SU-DHL-6 (cell line): ENCODE results near the gene WIF1.

Experiments
- H2AFZ ChIP-seq: fragments of 200-600 bp; sonication (generic); 2 replicates; pipeline ENCODE4 v1.6.1; 2014; ENCODE audit warnings: low read depth, mild to moderate bottlenecking, moderate library complexity, mixed read lengths, antibody characterized with exemption, low read length; ENCODE audit not compliant: severe bottlenecking
- H3F3A ChIP-seq: fragments of 200-600 bp; shearing (Covaris generic); 2 replicates; pipeline ENCODE4 v1.6.0; 2016; ENCODE audit warnings: antibody characterized with exemption, mild to moderate bottlenecking; ENCODE audit not compliant: insufficient read depth
- H3K27ac ChIP-seq: fragments of 200-600 bp; sonication (generic); 2 replicates; pipeline ENCODE4 v1.5.1; 2016; ENCODE audit warnings: low read depth, mild to moderate bottlenecking, low read length, moderate library complexity, mixed read lengths
- H3K27me3 ChIP-seq: fragments of 200-600 bp; sonication (generic), shearing (Covaris generic); 2 replicates; pipeline ENCODE4 v1.6.0; 2014; ENCODE audit warnings: mild to moderate bottlenecking, low read length
- H3K36me3 ChIP-seq: fragments of 200-600 bp; sonication (generic); 2 replicates; pipeline ENCODE4 v1.6.1; 2014; ENCODE audit warnings: mild to moderate bottlenecking, low read length, mixed read lengths
- H3K4me2 ChIP-seq: fragments of 300-600, 200-600 bp; shearing (Covaris generic), sonication (generic); 2 replicates; pipeline ENCODE4 v1.6.0; 2014; ENCODE audit warnings: low read length, low read depth, mild to moderate bottlenecking; ENCODE audit not compliant: poor library complexity, severe bottlenecking
- H3K4me3 ChIP-seq: fragments of 200-600 bp; sonication (generic); 2 replicates; pipeline ENCODE4 v1.5.1; 2014; ENCODE audit warnings: antibody characterized with exemption, low read length, mild to moderate bottlenecking, mixed read lengths; ENCODE audit not compliant: insufficient read depth, poor library complexity, severe bottlenecking
- H3K79me2 ChIP-seq: fragments of 200-600 bp; sonication (generic); 2 replicates; pipeline ENCODE4 v1.6.1; 2014; ENCODE audit warnings: mild to moderate bottlenecking, low read length, moderate library complexity; ENCODE audit not compliant: insufficient read depth
- H3K9ac ChIP-seq: fragments of 200-600 bp; sonication (generic); 2 replicates; pipeline ENCODE4 v1.7.0; 2014; ENCODE audit warnings: mild to moderate bottlenecking, low read length
- H3K9me2 ChIP-seq: fragments of 200-600 bp; sonication (generic); replicated peaks from 2 replicates; pipeline ENCODE4 v1.6.1; 2014; ENCODE audit warnings: low read length; ENCODE audit not compliant: insufficient read depth
- H3K9me3 ChIP-seq: fragments of 200-600 bp; sonication (generic); 2 replicates; pipeline ENCODE4 v1.6.1; 2014; ENCODE audit warnings: low read length, mixed read lengths; ENCODE audit not compliant: insufficient read depth
- H4K20me1 ChIP-seq: fragments of 200-600 bp; sonication (generic); 2 replicates; pipeline ENCODE4 v1.6.1; 2014; ENCODE audit warnings: low read depth, mild to moderate bottlenecking, antibody characterized with exemption, low read length, moderate library complexity, mixed read lengths
- CTCF ChIP-seq: fragments of 200-600 bp; sonication (generic); IDR thresholded peaks from one replicate; pipeline ENCODE4 v1.5.1; 2017; ENCODE audit warnings: antibody characterized with exemption, mild to moderate bottlenecking, low read length, moderate library complexity; ENCODE audit not compliant: insufficient read depth, poor library complexity, severe bottlenecking
- EZH2phosphoT487 ChIP-seq: fragments of 200-600 bp; sonication (generic), shearing (Covaris generic); conservative IDR thresholded peaks from 2 replicates; pipeline ENCODE4 v1.6.1; 2018; ENCODE audit warnings: mild to moderate bottlenecking, antibody characterized with exemption, low read length, moderate library complexity, mixed read lengths

Gene WIF1

GRCh38 chr12:65168681-65169319 is 47.7 kb upstream of the WIF1 start:
- H3K27ac ChIP-seq: peak overlapping the region; percentile 82
- no peaks in the 10 kb centered on the region for H3K9me3 ChIP-seq
- peaks cover 44% of the 10 kb centered on the region for H3K79me2 ChIP-seq

GRCh38 chr12:65164774-65165173 is 43.7 kb upstream of the WIF1 start:
- TF ChIP-seq CTCF (no peak), EZH2phosphoT487 (no peak)

More at GRCh38 chr12:65168681-65169319, 47.7 kb upstream of the WIF1 start:
- H3K36me3 ChIP-seq: peaks cover 16% of the 10 kb centered on the region; the same call in 1 of the 2 replicates
- peak overlapping the region; percentile 58 for H2AFZ ChIP-seq
- no peaks in the 10 kb centered on the region for H3K27me3 ChIP-seq
- TF ChIP-seq CTCF (no peak), EZH2phosphoT487 (no peak)
- no peaks in the 10 kb centered on the region for H3K9me2 ChIP-seq
- peak overlapping the region; percentile 95 for H3K4me2 ChIP-seq
- peaks cover 18% of the 10 kb centered on the region for H4K20me1 ChIP-seq
- H3F3A ChIP-seq: no peaks in the 10 kb centered on the region
- peak overlapping the region; percentile 93 for H3K4me3 ChIP-seq
- H3K9ac ChIP-seq: peak overlapping the region; percentile 98

GRCh38 chr12:65164244-65164643 is 43.1 kb upstream of the WIF1 start:
- Histone ChIP-seq H3K9me2 (no peaks in the 10 kb centered on the region), H2AFZ (no peak overlapping the region), H3K9ac (no peak overlapping the region), H3F3A (no peaks in the 10 kb centered on the region), H3K79me2 (no peaks in the 10 kb centered on the region), H3K4me2 (no peak overlapping the region), H3K36me3 (no peaks in the 10 kb centered on the region), H4K20me1 (no peaks in the 10 kb centered on the region), H3K27me3 (no peaks in the 10 kb centered on the region), H3K9me3 (no peaks in the 10 kb centered on the region), H3K27ac (no peak overlapping the region), H3K4me3 (no peak overlapping the region)
- TF ChIP-seq CTCF (no peak), EZH2phosphoT487 (no peak)

More at GRCh38 chr12:65164774-65165173, 43.7 kb upstream of the WIF1 start:
- Histone ChIP-seq H3K27ac (no peak overlapping the region), H3K9ac (no peak overlapping the region), H3K4me3 (no peak overlapping the region), H4K20me1 (no peaks in the 10 kb centered on the region), H3K27me3 (no peaks in the 10 kb centered on the region), H2AFZ (no peak overlapping the region), H3K4me2 (no peak overlapping the region), H3K36me3 (no peaks in the 10 kb centered on the region), H3F3A (no peaks in the 10 kb centered on the region), H3K9me2 (no peaks in the 10 kb centered on the region), H3K79me2 (peaks cover 3% of the 10 kb centered on the region), H3K9me3 (no peaks in the 10 kb centered on the region)
